UCSD-AML1 (cell line): Measurements from ENCODE around the gene SMC1B.

Source experiments
- DNase-seq: peaks from one replicate; lab custom pipeline; 2025; ENCODE audit not compliant: unreplicated experiment; lab: John Stamatoyannopoulos, UW

The SMC1B gene

DNA sequence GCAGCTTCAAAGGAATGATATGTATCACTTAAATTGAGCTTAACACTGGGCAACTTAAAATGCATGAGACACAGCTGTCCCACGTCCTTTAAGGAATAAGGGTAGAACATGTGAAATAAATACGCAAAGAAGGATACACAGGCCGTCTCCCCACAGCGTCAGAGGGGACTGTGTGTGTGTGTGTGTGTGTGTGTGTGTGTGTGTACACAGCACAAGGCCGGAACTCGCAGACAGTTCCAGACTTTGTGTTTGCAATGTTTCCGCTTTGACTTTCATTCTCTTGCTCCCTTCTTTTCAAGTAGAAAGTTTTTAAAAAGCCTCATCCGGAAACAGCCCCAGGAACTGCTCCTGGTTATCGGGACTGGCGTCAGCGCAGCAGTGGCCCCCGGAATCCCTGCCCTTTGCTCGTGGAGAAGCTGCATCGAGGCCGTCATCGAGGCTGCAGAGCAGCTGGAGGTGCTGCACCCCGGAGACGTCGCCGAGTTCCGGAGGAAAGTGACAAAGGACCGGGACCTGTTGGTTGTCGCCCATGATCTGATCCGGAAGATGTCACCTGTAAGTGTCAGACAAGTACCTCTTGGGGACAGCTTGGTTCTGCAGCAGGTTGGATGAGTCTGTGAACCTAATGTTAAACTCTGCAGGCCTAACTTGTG, 90.4 kb downstream of the SMC1B start:
- no peak for DNase-seq

DNA sequence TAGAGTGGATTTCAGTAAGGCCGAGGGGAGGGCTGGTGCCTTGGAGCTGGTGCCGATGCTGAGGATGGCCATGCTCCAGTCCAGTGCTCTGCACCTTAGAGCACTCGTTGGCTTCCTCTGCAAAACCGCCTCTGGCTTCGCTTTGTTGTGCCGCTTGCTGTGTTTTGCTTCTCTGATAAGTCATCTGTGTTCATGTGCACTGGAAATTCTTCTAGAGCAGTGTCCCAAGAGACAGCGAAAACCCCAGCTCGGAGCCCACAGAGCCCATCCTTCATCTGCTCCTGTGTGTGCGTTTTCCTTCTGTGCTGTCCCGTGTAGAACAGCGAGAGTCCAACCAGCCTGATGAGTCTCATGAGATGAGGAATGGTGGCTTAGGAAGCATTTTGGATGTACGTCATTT, 91.6 kb downstream of the SMC1B start:
- no peak for DNase-seq

DNA sequence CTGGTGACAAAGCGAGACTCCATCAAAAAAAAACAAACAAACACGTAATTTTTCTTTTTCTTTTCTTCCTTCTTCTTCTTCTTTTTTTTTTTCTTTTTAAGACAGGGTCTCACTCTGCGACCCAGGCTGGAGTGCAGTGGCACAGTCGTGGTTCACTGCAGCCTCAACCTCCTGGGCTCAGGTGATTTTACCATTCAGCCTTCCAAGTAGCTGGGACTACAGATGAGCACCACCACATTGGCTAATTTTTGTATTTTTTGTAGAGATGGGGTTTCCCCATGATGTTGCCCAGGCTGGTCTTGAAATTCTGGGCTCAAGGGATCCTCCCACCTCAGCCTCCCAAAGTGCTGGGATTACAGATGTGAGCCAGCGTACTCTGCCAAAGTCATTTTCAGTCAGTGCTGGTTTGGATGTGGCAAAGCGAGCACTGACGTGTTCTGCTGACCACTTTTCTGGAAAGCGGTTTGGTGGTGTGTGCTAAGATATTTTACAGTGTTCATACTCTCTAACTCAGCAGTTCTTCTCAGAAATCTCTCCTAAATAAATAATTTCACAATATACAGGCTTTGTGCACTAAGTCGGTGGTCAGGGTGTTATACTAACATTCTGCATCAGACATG, 92.9 kb downstream of the SMC1B start:
- DNase-seq, result no peak

GRCh38 chr22:45319324-45319685, 94.1 kb downstream of the SMC1B start:
- DNase-seq, result no peak

DNA sequence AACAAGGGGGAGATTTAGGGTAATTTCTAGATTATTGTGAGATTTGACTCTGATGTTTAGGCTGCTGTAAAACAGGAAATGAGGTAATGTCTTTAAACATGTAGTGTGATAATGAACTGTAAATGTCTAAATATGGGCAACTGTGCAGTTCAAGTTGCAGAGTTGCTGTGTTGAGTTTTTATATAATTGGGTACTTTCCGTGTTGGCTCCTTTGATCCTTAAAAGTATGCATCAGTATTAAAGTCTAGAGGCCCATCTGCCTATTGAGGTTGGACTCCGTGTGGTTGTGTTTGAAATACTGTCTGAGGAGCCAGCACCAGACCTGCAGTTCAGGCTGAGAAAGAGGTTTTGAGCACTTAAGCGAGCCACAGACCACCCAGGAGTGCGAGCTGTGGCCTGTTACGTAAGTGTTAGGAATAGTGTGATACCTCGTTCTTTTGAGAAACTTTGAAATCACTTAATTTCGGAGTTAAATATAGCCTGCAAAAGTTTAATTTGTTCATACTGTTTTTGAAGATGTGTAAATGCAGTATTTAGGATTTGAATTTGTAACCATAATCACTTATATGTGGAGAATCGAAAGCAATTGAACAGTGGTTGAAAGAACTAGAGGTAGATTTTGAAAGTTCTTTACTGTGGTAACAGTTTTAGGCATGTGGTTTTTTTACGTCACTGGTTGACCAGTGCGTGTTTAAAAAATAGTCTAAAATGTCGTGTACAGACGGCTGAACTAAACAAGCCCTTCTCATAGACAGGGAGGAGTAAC, 94.7 kb downstream of the SMC1B start:
- no peak for DNase-seq

DNA sequence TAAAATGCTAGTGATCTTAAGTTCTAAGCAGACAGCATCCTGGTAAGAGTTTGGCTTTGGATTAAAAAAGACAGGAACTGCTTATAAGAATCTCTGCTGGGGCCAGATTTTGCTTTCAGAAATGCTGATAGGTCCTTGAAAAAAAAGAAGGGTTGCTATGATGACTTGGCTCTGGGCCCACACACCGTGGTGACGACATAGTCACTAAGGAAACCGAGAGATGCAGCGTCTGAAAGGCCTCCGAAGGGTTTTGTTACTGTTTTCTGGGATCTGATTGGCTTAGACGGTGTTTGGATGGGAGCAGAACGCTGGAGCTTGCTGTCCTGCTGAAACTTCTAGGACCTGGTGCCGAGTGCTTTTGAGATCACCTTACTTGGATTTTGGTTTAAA, 95.2 kb downstream of the SMC1B start:
- DNase-seq, result no peak

DNA sequence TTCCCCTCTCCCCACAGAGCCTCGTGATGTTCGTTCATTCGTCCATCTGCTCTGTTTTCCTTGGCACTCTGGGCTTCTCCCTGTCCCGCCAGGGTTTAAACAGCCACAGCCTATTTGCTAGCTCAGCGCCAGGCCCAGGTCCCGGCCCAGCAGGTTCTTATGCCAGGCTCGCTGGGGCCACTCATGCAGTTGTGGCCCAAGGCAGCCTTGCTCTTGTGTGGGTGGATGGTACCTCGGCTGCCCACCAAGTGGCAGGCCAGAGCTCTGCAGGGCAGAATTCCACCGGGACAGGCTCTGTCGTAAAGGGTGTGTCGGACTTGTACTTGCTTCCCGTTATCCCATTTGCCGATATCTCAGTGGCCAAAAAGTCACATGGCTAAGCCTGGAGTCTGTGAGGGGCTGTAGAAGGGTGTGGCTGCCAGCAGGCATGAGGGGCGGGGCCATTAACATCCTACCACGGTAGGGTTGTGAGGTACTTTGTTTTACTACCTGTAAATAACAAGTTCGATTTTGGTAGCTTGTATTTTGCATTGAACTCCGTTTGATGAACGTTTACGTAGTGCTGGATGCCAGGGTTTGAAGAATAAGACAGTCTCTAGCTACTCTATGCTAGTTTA, 95.7 kb downstream of the SMC1B start:
- no peak for DNase-seq

- DNase-seq, result no peak
These were observed 96.4 kb downstream of the SMC1B start for GRCh38 chr22:45316796-45317526.

DNA sequence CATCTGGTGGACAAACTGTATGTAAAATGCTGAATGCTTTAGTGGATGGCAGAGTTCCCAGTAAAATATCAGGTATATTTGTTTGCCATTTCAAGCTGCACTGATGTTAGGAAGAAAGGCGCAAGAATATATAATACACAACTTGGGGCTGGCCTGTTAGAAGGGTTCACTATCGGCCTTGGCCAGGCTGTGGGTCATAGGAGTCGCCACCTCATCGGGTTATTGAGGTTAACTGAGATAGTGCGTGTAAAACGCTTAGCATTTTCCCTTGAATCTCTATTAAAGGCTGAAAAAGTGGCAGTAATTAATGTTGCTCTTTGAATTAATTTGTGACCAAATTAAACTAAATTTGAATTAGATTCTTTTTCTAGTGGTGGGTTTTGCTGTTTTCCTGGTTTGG, 98.6 kb downstream of the SMC1B start:
- no peak for DNase-seq

DNA sequence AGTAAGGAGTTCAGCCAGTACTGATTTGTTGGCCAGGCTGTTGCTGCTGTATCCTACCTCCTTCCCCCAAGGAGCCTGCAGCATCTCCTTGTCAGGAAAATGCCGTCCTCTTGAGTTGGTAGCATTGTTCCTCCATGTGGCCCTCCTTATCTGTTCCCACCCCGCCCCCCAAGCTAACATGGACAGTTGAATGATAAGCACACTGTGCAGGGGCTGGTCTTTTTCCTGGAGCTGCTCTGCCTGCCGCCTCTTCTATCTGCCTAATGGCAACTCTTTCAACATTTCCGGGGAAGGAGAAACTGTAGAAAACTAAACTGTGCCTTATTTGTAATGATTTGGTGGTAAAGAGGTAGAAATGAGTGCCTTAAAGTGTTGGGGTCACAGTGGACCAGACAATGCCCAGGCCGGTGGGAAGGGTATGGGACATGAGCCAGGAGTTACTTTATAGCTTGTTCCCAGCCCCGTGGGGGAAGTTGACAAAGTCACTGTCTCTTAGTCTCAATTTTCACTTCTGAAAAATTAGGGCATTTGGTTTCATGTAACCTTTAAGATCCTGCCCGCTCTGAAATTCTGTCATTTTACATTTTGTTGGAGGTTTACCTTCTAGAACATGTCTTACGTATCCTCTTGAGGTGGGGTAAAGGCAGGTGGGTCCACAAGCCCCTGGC, 99.2 kb downstream of the SMC1B start:
- no peak for DNase-seq

- no peak for DNase-seq
These were observed 100.5 kb downstream of the SMC1B start for GRCh38 chr22:45312856-45313255.

- DNase-seq, result no peak
These were observed 101.0 kb downstream of the SMC1B start for GRCh38 chr22:45312415-45312814.

- no peak for DNase-seq
These were observed 102.3 kb downstream of the SMC1B start for GRCh38 chr22:45310977-45311531.

GRCh38 chr22:45310331-45310976, 102.9 kb downstream of the SMC1B start:
- no peak for DNase-seq

DNA sequence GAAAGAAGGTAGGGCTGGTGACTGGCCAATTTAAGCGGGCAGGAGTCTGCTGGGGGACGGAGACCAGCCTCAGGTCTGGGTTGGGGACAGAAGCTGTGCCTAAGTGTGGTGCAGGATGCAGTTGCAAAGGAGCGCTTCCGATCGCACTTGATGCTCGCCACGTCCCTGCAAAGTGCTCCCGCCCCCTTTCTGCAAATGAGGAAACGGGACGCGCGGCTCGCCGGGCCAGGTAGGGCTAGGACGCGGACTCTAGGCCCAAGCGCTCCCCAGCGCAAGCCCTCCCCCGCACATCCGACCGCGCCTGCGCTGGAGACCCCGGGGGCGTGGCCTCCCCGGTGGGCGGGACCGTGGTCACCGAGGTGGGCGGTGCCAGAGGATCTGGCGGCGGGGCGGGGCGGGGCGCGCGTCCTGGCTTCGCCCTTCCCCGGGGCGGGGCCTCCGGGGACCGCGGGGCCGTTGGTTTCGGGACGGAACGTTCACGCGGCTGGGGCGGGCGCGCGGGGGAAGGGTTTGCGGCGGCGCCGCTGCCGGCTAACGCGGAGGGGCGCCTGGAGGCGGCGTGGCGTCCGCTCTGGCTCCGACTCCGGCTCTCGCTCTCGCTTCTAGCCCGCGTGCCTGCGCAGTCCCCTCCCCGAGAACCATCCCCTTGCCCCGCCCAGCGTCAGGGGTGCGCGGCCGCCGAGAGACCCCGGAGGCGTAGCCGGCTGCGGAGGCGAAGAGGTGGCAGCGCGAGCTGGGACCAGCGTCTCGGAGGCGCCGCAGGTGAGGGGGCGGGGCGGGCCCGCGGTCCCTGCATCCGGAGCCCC, 103.8 kb downstream of the SMC1B start, which contains the start of gene FAM118A:
FAM118A (plus strand) TSS at position 513 of the 806 bp plus-strand sequence. CDS start 12,446 bp downstream, outside the sequence.
- peak; percentile 96 for DNase-seq

DNA sequence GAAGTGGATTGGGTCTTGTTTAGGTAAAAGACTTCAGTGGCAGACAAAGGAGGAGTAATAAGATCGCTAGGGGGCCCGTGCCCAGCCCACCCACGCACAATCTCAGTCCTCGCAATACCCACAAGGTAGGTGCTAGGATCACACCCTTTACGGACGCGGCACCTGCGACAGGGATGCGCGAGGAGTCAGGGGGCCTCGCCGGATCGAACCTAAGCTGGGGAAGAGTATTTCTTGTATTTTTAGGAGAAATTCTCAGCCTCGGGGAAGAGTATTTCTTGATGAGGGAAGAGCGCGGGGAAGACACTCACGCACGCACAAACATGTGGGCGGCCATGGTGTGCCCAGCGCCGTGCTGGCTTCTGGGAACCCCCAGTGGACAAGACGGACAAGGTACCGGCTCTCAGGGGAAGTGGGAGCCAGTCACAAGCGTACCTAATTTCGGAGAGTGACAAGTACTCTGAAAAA, 104.4 kb downstream of the SMC1B start:
- no peak for DNase-seq

DNA sequence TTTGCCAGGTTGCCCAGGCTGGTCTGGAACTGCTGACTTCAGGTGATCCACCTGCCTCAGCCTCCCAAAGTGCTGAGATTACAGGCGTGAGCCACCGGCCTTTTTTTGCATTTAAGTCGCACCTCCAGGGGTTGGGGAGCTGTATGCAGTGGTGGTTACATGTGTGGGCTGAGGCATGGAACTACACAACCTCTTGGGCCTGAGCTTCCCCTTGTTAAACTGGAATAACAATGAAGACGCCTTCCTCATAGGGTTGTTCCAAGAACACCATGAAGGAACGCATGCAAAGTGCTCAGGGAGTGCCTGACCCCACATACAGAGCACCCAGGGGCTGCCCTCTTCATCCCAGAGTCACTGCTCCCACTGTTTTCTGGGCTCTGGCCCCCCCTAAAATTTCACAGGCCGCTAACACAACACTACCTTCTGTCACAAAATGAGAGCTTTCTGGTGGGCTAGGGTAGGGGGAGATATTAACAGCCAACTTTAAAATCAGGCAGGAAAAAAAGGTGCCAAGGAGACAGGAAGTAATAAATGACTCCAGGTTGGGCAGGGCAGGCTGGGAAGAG, 104.9 kb downstream of the SMC1B start:
- no peak for DNase-seq

GRCh38 chr22:45306139-45306538, 107.3 kb downstream of the SMC1B start:
- no peak for DNase-seq
